Glutamatergic neuron (in vitro differentiated cells): ENCODE measurements around the gene ABL2. TPM values are rescaled to one million over a fixed set of nuclear protein-coding genes. Genes with fewer than 3 reads are reported as not detected.
"Not testable (repeated sequence)": the region's sequence is repeated elsewhere in the genome, so short reads cannot be mapped to it uniquely, and the experiment has no call there.

Experiments
- DNase-seq: peaks from one replicate; pipeline ENCODE4 v3.0.0; 2022
- H3K27ac Mint-ChIP-seq: one replicate; pipeline ENCODE4 v1.8.0; 2020; ENCODE audit warnings: mild to moderate bottlenecking, mixed read lengths, inconsistent platforms; ENCODE audit not compliant: unreplicated experiment
- H3K27me3 Mint-ChIP-seq: one replicate; pipeline ENCODE4 v1.8.0; 2020; ENCODE audit warnings: mild to moderate bottlenecking, moderate library complexity, mixed read lengths, inconsistent platforms; ENCODE audit not compliant: unreplicated experiment
- H3K36me3 Mint-ChIP-seq: one replicate; pipeline ENCODE4 v1.8.0; 2020; ENCODE audit warnings: mild to moderate bottlenecking, mixed read lengths, inconsistent platforms; ENCODE audit not compliant: unreplicated experiment
- H3K4me1 Mint-ChIP-seq: one replicate; pipeline ENCODE4 v1.8.0; 2020; ENCODE audit warnings: mild to moderate bottlenecking, low read depth, mixed read lengths, inconsistent platforms; ENCODE audit not compliant: unreplicated experiment
- H3K4me3 Mint-ChIP-seq: one replicate; pipeline ENCODE4 v1.8.0; 2020; ENCODE audit warnings: mild to moderate bottlenecking, mixed read lengths, inconsistent platforms; ENCODE audit not compliant: unreplicated experiment
- H3K9me3 Mint-ChIP-seq: one replicate; pipeline ENCODE4 v1.8.0; 2020; ENCODE audit warnings: mild to moderate bottlenecking, moderate library complexity, mixed read lengths, inconsistent platforms; ENCODE audit not compliant: unreplicated experiment
- long read RNA-seq: library from polyadenylated mRNA; unstranded; transcript quantifications from one replicate; pipeline ENCODE4 v2.0.0, GENCODE V29; 2020; ENCODE audit not compliant: unreplicated experiment
- total RNA-seq: library from RNA; stranded (reverse); fragmentation: NEBNext Ultra II Directional; extraction: Animal tissue kit (Norgen Biotek cat#: 25700); gene quantifications from one replicate; pipeline ENCODE4 v1.2.1, GENCODE V29; 2021; ENCODE audit not compliant: unreplicated experiment
- TF ChIP-seq, protein P1 (sequence below): fragments of 200-600 bp; sonication (generic); IDR thresholded peaks from one replicate; pipeline ENCODE4 v1.5.0; 2021; ENCODE audit not compliant: partially characterized antibody, unreplicated experiment

ABL2 gene
- 24.7 TPM for total RNA-seq
- long read RNA-seq, result 0 reads

DNA sequence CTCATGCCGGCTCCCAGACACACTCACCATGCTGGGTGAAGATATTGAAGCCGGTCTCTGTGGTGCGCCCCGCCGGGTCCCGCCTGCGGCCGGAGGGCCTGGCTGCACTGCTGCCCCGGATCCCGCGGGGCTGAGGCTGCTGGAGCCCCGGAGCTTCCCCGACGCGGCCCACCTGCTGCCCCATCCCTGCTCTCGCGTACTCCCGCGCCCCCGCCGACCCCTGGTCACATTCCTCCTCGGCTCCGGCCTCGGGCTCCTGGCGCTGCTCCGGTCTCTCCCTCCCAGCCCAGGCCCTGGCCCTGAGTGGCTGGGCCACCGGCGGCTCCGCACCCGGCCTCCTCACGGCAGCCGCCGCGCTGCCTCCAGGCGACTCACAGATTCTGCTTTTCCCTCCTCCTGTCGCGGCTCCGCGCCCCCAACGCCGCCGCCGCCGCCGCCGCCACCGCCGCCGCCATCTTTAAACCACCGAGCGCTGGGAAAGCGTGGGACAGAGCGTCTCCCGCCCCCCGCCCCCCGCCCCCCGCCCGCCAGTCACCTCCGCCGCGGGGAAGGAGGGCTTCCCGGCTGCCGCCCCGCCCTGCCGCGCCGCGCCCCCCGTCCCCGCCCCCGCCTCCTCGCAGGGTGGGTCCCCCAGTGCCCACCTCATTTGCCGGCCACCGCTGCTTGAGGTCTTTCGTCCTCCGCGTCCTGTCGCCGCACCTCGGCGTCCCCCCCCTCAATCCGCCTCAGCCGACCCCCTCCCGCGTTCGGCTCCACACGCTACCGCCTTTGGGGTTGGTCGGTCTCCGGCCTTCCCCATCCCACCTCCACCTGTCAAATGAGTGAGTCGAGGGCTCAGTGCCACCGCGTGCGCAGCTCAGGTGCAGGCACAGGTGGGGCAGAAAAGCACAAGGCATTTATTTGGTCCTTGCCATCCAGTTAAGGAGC lies at the start of gene ABL2:
Gene ABL2 (minus strand): TSS at position 464 of the 927 bp plus-strand sequence. CDS start 280 bp downstream, at position 184.
- TF ChIP-seq, protein P1, sequence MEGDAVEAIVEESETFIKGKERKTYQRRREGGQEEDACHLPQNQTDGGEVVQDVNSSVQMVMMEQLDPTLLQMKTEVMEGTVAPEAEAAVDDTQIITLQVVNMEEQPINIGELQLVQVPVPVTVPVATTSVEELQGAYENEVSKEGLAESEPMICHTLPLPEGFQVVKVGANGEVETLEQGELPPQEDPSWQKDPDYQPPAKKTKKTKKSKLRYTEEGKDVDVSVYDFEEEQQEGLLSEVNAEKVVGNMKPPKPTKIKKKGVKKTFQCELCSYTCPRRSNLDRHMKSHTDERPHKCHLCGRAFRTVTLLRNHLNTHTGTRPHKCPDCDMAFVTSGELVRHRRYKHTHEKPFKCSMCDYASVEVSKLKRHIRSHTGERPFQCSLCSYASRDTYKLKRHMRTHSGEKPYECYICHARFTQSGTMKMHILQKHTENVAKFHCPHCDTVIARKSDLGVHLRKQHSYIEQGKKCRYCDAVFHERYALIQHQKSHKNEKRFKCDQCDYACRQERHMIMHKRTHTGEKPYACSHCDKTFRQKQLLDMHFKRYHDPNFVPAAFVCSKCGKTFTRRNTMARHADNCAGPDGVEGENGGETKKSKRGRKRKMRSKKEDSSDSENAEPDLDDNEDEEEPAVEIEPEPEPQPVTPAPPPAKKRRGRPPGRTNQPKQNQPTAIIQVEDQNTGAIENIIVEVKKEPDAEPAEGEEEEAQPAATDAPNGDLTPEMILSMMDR, result no peak
- peak within 1 kb of the TSS; percentile 92 for H3K4me3 Mint-ChIP-seq
- peaks cover 9% of the 10 kb centered on the region for H3K4me1 Mint-ChIP-seq
- H3K9me3 Mint-ChIP-seq, result peaks cover 3% of the 10 kb centered on the region
- H3K36me3 Mint-ChIP-seq, result no peaks in the 10 kb centered on the region
- peak within 1 kb of the TSS; percentile 88 for H3K27ac Mint-ChIP-seq
- H3K27me3 Mint-ChIP-seq, result peaks cover 4% of the 10 kb centered on the region
- DNase-seq, result peak; percentile 72

DNA sequence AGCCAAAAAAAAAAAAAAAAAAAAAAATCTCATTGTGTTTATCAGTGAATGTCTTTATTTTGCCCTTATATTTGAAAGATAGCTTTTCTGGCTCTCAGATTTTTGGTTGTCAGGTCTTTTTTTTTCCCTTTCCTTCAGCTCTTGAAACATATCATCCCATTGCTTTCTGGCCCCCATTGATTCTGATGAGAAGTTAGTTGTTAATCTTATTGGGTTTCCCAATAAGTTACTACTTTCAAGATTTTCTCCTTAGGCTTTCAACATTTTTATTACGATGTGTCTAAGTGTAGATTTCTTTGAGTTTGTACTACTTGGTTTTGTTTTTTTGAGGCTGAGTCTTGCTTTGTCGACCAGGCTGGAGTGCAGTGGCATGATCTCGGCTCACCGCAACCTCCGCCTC lies 49.4 kb upstream of the ABL2 start:
- H3K27me3 Mint-ChIP-seq, result peaks cover 2% of the 10 kb centered on the region
- TF ChIP-seq, protein P1, result no peak
- peaks cover 4% of the 10 kb centered on the region for H3K9me3 Mint-ChIP-seq
- H3K36me3 Mint-ChIP-seq, result peaks cover 4% of the 10 kb centered on the region
- no peak for DNase-seq
- H3K27ac Mint-ChIP-seq, result no peak overlapping the region
- H3K4me1 Mint-ChIP-seq, result no peaks in the 10 kb centered on the region
- no peak overlapping the region for H3K4me3 Mint-ChIP-seq

DNA sequence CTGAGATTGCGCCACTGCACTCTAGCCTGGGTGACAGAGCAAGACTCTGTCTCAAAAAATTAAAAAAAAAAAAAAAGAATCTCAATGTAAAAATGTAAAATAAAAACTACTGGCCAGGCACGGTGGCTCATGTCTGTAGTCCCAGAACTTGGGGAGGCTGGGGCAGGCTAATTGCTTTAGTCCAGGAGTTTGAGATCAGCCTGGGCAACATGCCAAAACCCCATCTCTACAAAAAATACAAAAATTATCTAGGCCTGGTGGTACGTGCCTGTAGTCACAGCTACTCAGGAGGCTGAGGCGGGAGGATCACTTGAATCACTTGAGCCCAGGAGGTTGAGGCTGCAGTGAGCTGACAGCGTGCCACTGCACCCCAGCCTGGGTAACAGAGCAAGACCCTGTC lies 44.9 kb upstream of the ABL2 start:
- not testable (repeated sequence) for H3K4me3 Mint-ChIP-seq, DNase-seq, H3K9me3 Mint-ChIP-seq, H3K36me3 Mint-ChIP-seq, H3K27me3 Mint-ChIP-seq, H3K4me1 Mint-ChIP-seq, H3K27ac Mint-ChIP-seq

DNA sequence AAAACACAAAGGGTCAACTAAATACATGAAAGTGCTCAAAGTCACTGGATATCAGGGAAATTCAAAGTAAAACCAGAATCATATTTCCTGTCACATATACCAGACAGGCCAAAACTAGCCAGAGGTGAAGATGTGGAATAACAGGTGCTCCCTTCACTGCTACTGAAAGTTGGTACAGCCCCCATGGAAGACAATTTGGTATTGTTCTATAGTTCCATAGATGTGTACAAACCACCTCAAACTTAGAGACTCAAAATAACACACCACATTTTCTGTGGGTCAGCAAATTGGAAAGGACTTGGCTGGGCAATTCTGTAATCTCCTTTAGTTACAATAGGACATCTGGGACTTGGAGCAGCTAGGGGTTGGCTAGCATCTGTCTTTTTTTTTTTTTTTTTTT lies 39.6 kb upstream of the ABL2 start:
- H3K9me3 Mint-ChIP-seq, result no peaks in the 10 kb centered on the region
- no peaks in the 10 kb centered on the region for H3K36me3 Mint-ChIP-seq
- no peak overlapping the region for H3K4me3 Mint-ChIP-seq
- DNase-seq, result no peak
- H3K27me3 Mint-ChIP-seq, result no peaks in the 10 kb centered on the region
- TF ChIP-seq, protein P1, result no peak
- no peaks in the 10 kb centered on the region for H3K4me1 Mint-ChIP-seq
- H3K27ac Mint-ChIP-seq, result no peak overlapping the region

DNA sequence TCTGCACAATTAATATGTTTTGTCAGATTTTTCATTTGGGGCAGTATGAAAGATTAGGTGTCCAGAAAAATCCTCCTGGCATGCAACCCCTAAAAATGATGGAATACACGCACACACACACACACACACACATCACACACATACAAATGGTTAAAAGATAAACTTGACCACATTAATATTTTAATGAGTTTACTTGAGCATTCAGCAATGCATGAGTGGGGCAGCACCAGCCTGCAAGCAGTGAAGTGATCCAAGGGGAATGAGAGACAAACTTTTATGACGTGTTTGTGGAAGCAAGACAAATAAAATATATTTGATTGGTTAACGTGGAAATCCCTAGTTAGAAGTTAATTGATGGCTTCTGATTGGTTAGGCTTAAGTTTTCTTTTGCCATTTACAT lies 35.0 kb upstream of the ABL2 start:
- H3K4me1 Mint-ChIP-seq, result no peaks in the 10 kb centered on the region
- no peak overlapping the region for H3K4me3 Mint-ChIP-seq
- DNase-seq, result no peak
- H3K9me3 Mint-ChIP-seq, result no peaks in the 10 kb centered on the region
- no peaks in the 10 kb centered on the region for H3K36me3 Mint-ChIP-seq
- TF ChIP-seq, protein P1, result no peak
- H3K27ac Mint-ChIP-seq, result no peak overlapping the region
- no peaks in the 10 kb centered on the region for H3K27me3 Mint-ChIP-seq
